IMR-90 (cell line): ENCODE measurements around the gene CMTM1. TPM values are rescaled to one million over a fixed set of nuclear protein-coding genes. Genes with fewer than 3 reads are reported as not detected.

Source experiments
- ATAC-seq: fragments of 200-7000 bp; cut with Tn5 transposase; 2 replicates; pipeline ENCODE4 v1.9.1; 2020; ENCODE audit warnings: low read depth, mild to moderate bottlenecking, moderate library complexity
- BruUV-seq: library from RNA; stranded (reverse); fragments of 400-500 nt; replicated peaks from 2 replicates; lab custom pipeline; 2021; lab: Mats Ljungman, UMichigan
- CTCF ChIA-PET: fragments of 300-600 bp; formaldehyde crosslinking; extraction: SDS; loops from one replicate; lab custom pipeline; 2021; ENCODE audit warnings: antibody characterized with exemption; lab: Yijun Ruan, JAX
- POLR2A ChIA-PET: fragments of 300-600 bp; sonication (Branson Sonifier 250); formaldehyde crosslinking; loops from one replicate; lab custom pipeline; 2022; ENCODE audit warnings: antibody characterized with exemption; ENCODE audit not compliant: unreplicated experiment; lab: Charles Lee
- DNase-seq: peaks from one replicate; pipeline ENCODE4 v3.0.0; 2013
- H2AFZ ChIP-seq: replicated peaks from 2 replicates; pipeline ENCODE3; 2013; ENCODE audit warnings: low read length, mild to moderate bottlenecking; ENCODE audit not compliant: poor library complexity
- H2AK5ac ChIP-seq: 2 replicates; pipeline ENCODE4 v1.6.1; 2013; ENCODE audit warnings: low read depth, low read length, inconsistent platforms
- H2AK9ac ChIP-seq: replicated peaks from 2 replicates; pipeline ENCODE3; 2013; ENCODE audit warnings: mild to moderate bottlenecking, low read depth, low read length, moderate library complexity; ENCODE audit not compliant: poor library complexity
- H2BK120ac ChIP-seq: 2 replicates; pipeline ENCODE4 v1.6.1; 2013; ENCODE audit warnings: low read depth, low read length, inconsistent platforms
- H2BK15ac ChIP-seq: 3 replicates; pipeline ENCODE4 v1.6.1; 2013; ENCODE audit warnings: low read depth, low read length, inconsistent platforms
- H2BK20ac ChIP-seq: 2 replicates; pipeline ENCODE4 v1.6.1; 2013; ENCODE audit warnings: low read depth, mild to moderate bottlenecking, inconsistent platforms, low read length, moderate library complexity
- H2BK5ac ChIP-seq: 2 replicates; pipeline ENCODE4 v1.6.1; 2013; ENCODE audit warnings: mild to moderate bottlenecking, low read depth, low read length, inconsistent platforms; ENCODE audit not compliant: poor library complexity, severe bottlenecking
- H3K14ac ChIP-seq: replicated peaks from 2 replicates; pipeline ENCODE4 v1.6.1; 2013; ENCODE audit warnings: low read depth, low read length, inconsistent platforms
- H3K18ac ChIP-seq: 2 replicates; pipeline ENCODE4 v1.6.1; 2013; ENCODE audit warnings: low read depth, low read length, control low read depth
- H3K23ac ChIP-seq: 2 replicates; pipeline ENCODE4 v1.6.1; 2013; ENCODE audit warnings: low read depth, low read length, inconsistent platforms
- H3K27ac ChIP-seq: 2 replicates; pipeline ENCODE4 v1.5.1; 2013; ENCODE audit warnings: mild to moderate bottlenecking, control low read depth, low read length; ENCODE audit not compliant: insufficient read depth
- H3K27me3 ChIP-seq: 2 replicates; pipeline ENCODE4 v1.6.1; 2013; ENCODE audit warnings: low read length; ENCODE audit not compliant: control insufficient read depth, insufficient read depth
- H3K36me3 ChIP-seq: 2 replicates; pipeline ENCODE4 v1.6.1; 2013; ENCODE audit warnings: low read length, mixed read lengths; ENCODE audit not compliant: control insufficient read depth, insufficient read depth
- H3K4ac ChIP-seq: 2 replicates; pipeline ENCODE4 v1.6.1; 2013; ENCODE audit warnings: low read depth, low read length, inconsistent platforms
- H3K4me1 ChIP-seq: 2 replicates; pipeline ENCODE4 v1.6.1; 2013; ENCODE audit warnings: low read length, mixed read lengths; ENCODE audit not compliant: control insufficient read depth, insufficient read depth
- H3K4me2 ChIP-seq: 2 replicates; pipeline ENCODE4 v1.6.1; 2013; ENCODE audit warnings: low read depth, mild to moderate bottlenecking, control low read depth, low read length, moderate library complexity
- H3K4me3 ChIP-seq: 2 replicates; pipeline ENCODE4 v1.5.1; 2013; ENCODE audit warnings: low read depth, mild to moderate bottlenecking, control low read depth, low read length, moderate library complexity; ENCODE audit not compliant: insufficient read depth
- H3K56ac ChIP-seq: 2 replicates; pipeline ENCODE4 v1.6.1; 2013; ENCODE audit warnings: low read length, inconsistent platforms; ENCODE audit not compliant: insufficient read depth; ENCODE audit errors: extremely low read depth
- H3K79me1 ChIP-seq, 2 experiments: 2 replicates each; pipeline ENCODE4 v1.6.1; 2013; ENCODE audit warnings: low read length in 2 of 2, inconsistent platforms in 1 of 2, low read depth in 1 of 2
- H3K9ac ChIP-seq: 2 replicates; pipeline ENCODE4 v1.6.1; 2013; ENCODE audit warnings: low read depth, low read length, control low read depth
- H3K9me1 ChIP-seq: 2 replicates; pipeline ENCODE4 v1.6.1; 2013; ENCODE audit warnings: low read length, inconsistent platforms; ENCODE audit not compliant: insufficient read depth
- H3K9me3 ChIP-seq: 2 replicates; pipeline ENCODE4 v1.6.1; 2013; ENCODE audit warnings: low read length; ENCODE audit not compliant: control insufficient read depth, insufficient read depth
- H4K20me1 ChIP-seq: 2 replicates; pipeline ENCODE4 v1.6.1; 2013; ENCODE audit warnings: low read length, inconsistent platforms; ENCODE audit not compliant: insufficient read depth
- H4K5ac ChIP-seq: 2 replicates; pipeline ENCODE4 v1.6.1; 2013; ENCODE audit warnings: mild to moderate bottlenecking, low read depth, low read length, control low read depth
- H4K8ac ChIP-seq, 2 experiments: 2 replicates each; pipeline ENCODE4 v1.6.1; 2013; ENCODE audit warnings: low read depth in 2 of 2, low read length in 2 of 2, control low read depth in 1 of 2, inconsistent platforms in 1 of 2
- H4K91ac ChIP-seq: 2 replicates; pipeline ENCODE4 v1.6.1; 2013; ENCODE audit warnings: low read depth, low read length, inconsistent platforms; ENCODE audit not compliant: insufficient read depth
- BHLHE40 ChIP-seq: fragments of 150-350 bp; IDR thresholded peaks from 2 replicates; pipeline ENCODE4 v1.6.1; 2016; ENCODE audit warnings: mild to moderate bottlenecking, low read depth, low read length
- CEBPB ChIP-seq: IDR thresholded peaks from 2 replicates; pipeline ENCODE4 v1.6.1; 2012; ENCODE audit warnings: low read depth, low read length, improper control_type of control experiment
- CHD1 ChIP-seq: IDR thresholded peaks from 2 replicates; pipeline ENCODE4 v1.6.1; 2012; ENCODE audit warnings: low read depth, low read length, improper control_type of control experiment
- FOS ChIP-seq: fragments of 150-350 bp; IDR thresholded peaks from 2 replicates; pipeline ENCODE4 v1.6.1; 2016; ENCODE audit warnings: low read depth, low read length
- MAFK ChIP-seq: IDR thresholded peaks from 2 replicates; pipeline ENCODE4 v1.6.1; 2012; ENCODE audit warnings: low read depth, low read length, improper control_type of control experiment
- MAZ ChIP-seq: IDR thresholded peaks from 2 replicates; pipeline ENCODE4 v1.6.1; 2012; ENCODE audit warnings: low read depth, mild to moderate bottlenecking, low read length, improper control_type of control experiment, moderate library complexity, borderline replicate concordance
- MXI1 ChIP-seq: IDR thresholded peaks from 2 replicates; pipeline ENCODE4 v1.6.1; 2012; ENCODE audit warnings: low read depth, mild to moderate bottlenecking, low read length, moderate library complexity, borderline replicate concordance
- NFE2L2 ChIP-seq: fragments of 150-350 bp; IDR thresholded peaks from 2 replicates; pipeline ENCODE4 v1.6.1; 2016; ENCODE audit warnings: low read depth, mild to moderate bottlenecking, low read length
- POLR2A ChIP-seq: IDR thresholded peaks from 2 replicates; pipeline ENCODE4 v1.6.1; 2012; ENCODE audit warnings: mild to moderate bottlenecking, low read depth, low read length
- RAD21 ChIP-seq: IDR thresholded peaks from 2 replicates; pipeline ENCODE4 v1.6.1; 2012; ENCODE audit warnings: low read length, improper control_type of control experiment
- RCOR1 ChIP-seq: IDR thresholded peaks from 2 replicates; pipeline ENCODE4 v1.6.1; 2012; ENCODE audit warnings: mild to moderate bottlenecking, low read length, improper control_type of control experiment; ENCODE audit not compliant: insufficient replicate concordance
- RFX5 ChIP-seq: IDR thresholded peaks from 2 replicates; pipeline ENCODE4 v1.8.0; 2012; ENCODE audit warnings: low read depth, mild to moderate bottlenecking, low read length, moderate library complexity
- SMC3 ChIP-seq: fragments of 150-350 bp; IDR thresholded peaks from 2 replicates; pipeline ENCODE4 v1.6.1; 2016; ENCODE audit warnings: low read depth, mild to moderate bottlenecking, antibody characterized with exemption, low read length, moderate library complexity
- WGBS, 2 experiments: methylation state at CpG; one replicate each; pipeline versions ENCODE4 v1.1.5 to v1.1.7; 2013; ENCODE audit warnings: missing lambda C conversion rate in 2 of 2; ENCODE audit not compliant: insufficient read length in 1 of 2; ENCODE audit errors: extremely low coverage in 2 of 2; 5-methylcytosine and 5-hydroxymethylcytosine counted together
- dilution Hi-C: fragments of 300-500 bp; cut with HindIII; formaldehyde crosslinking; loops from one replicate; pipeline ENCODE4 v1.14.3; 2018; ENCODE audit warnings: low sequenced_read_pairs; ENCODE audit not compliant: unreplicated experiment
- in situ Hi-C: fragments of 300-500 bp; cut with MboI; formaldehyde crosslinking; loops from 3 replicates; pipeline ENCODE4 v1.14.3; 2019; ENCODE audit warnings: low sequenced_read_pairs, inconsistent platforms, mixed read lengths
- intact Hi-C: fragments of 100-400 bp; cut with micrococcal nuclease; formaldehyde crosslinking; loops from 2 replicates; pipeline ENCODE4 v1.10.0; 2022
- polyA plus RNA-seq, 3 experiments: library from polyadenylated mRNA; depleted of rRNA; stranded (reverse); fragments of >200 nt; gene quantifications; 2 replicates each; pipeline ENCODE4 v1.2.3, GENCODE V29; 2012; ENCODE audit warnings: low replicate concordance in 1 of 3
- total RNA-seq: library from RNA; depleted of rRNA; stranded (reverse); fragments of >200 nt; gene quantifications from 2 replicates; pipeline ENCODE4 v1.2.3, GENCODE V29; 2012
- TF ChIP-seq, protein P1 (sequence below): fragments of 150-350 bp; IDR thresholded peaks from 2 replicates; pipeline ENCODE4 v1.6.1; 2016; ENCODE audit warnings: low read depth, mild to moderate bottlenecking, low read length, moderate library complexity, borderline replicate concordance
- TF ChIP-seq, protein P2 (sequence below): fragments of 150-350 bp; IDR thresholded peaks from 2 replicates; pipeline ENCODE4 v1.6.1; 2017; ENCODE audit warnings: mild to moderate bottlenecking, antibody characterized with exemption, low read length, low read depth
- TF ChIP-seq, protein P3 (sequence below): conservative IDR thresholded peaks from 2 replicates; pipeline ENCODE4 v1.5.1; 2012; ENCODE audit warnings: mild to moderate bottlenecking, low read depth, low read length, improper control_type of control experiment

The CMTM1 gene
- total and polyA plus RNA-seq, 2 of the 4 experiments (the other 2 are of a cell fraction): 0.54 to 2.1 TPM

DNA sequence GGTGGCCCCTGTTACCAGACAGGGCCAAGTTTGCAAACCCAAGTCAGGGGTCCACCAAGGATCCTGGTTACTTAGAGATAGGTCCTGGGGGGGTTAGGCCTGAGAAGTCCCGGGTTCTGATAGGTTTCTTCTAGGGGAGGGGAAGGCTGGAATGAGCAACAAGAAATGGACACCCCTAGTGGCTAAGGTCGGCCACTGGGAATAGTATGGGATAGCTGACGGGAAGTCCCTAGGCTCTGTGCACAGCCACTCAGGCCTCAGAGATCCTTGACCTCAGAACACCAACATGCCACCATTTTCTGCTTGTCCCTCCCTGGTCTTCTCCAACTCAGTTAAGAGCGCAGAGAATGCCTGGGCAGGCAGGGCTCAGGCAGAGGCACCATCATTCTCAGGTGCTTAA is 29.7 kb upstream of the CMTM1 start:
- 83% methylated on average over 1 of the region's 4 CpGs; no CpG with 5 or more reads in 1 of the 2 experiments for WGBS, 2 experiments
- H3K36me3 ChIP-seq: peaks cover 20% of the 10 kb centered on the region
- H4K20me1 ChIP-seq: no peaks in the 10 kb centered on the region
- no peak overlapping the region for H3K18ac ChIP-seq
- H3K14ac ChIP-seq: no peak overlapping the region
- no peak overlapping the region for H3K23ac ChIP-seq
- ATAC-seq (no peak), DNase-seq (no peak)
- H3K4ac ChIP-seq: no peak overlapping the region
- no peak overlapping the region for H2BK5ac ChIP-seq
- H4K8ac ChIP-seq: no peak overlapping the region
- intact Hi-C loops: no loop called here
- no peak overlapping the region for H3K4me3 ChIP-seq
- no peak overlapping the region for H3K56ac ChIP-seq
- no peak overlapping the region for H2BK20ac ChIP-seq
- no peak overlapping the region for H4K91ac ChIP-seq
- no peak overlapping the region for H2BK15ac ChIP-seq
- no TSS peak for BruUV-seq
- no peak overlapping the region for H3K27ac ChIP-seq
- no peak overlapping the region for H3K4me2 ChIP-seq
- in situ Hi-C loops: no loop called here
- H3K9me1 ChIP-seq: 0 out of 2 replicates have a peak, but pooled peaks cover 4% of the 10 kb centered on the region
- H2AK9ac ChIP-seq: peak overlapping the region; percentile 34
- POLR2A ChIA-PET: interaction anchor here (0.7 kb wide), 1 partner anchor 10 kb away, joined by 5 read pairs; no protein-coding TSS in a partner anchor
- H3K9ac ChIP-seq: no peak overlapping the region
- H2AFZ ChIP-seq: no peak overlapping the region
- TF ChIP-seq MXI1 (no peak), BHLHE40 (no peak), CEBPB (no peak), RFX5 (no peak), POLR2A (no peak), RCOR1 (no peak), CHD1 (no peak), RAD21 (no peak), NFE2L2 (no peak), MAZ (no peak), SMC3 (no peak), FOS (no peak), MAFK (no peak)
- TF ChIP-seq, protein P1, sequence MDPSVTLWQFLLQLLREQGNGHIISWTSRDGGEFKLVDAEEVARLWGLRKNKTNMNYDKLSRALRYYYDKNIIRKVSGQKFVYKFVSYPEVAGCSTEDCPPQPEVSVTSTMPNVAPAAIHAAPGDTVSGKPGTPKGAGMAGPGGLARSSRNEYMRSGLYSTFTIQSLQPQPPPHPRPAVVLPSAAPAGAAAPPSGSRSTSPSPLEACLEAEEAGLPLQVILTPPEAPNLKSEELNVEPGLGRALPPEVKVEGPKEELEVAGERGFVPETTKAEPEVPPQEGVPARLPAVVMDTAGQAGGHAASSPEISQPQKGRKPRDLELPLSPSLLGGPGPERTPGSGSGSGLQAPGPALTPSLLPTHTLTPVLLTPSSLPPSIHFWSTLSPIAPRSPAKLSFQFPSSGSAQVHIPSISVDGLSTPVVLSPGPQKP: no peak
- TF ChIP-seq, protein P2, sequence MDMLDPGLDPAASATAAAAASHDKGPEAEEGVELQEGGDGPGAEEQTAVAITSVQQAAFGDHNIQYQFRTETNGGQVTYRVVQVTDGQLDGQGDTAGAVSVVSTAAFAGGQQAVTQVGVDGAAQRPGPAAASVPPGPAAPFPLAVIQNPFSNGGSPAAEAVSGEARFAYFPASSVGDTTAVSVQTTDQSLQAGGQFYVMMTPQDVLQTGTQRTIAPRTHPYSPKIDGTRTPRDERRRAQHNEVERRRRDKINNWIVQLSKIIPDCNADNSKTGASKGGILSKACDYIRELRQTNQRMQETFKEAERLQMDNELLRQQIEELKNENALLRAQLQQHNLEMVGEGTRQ: no peak
- TF ChIP-seq, protein P3, sequence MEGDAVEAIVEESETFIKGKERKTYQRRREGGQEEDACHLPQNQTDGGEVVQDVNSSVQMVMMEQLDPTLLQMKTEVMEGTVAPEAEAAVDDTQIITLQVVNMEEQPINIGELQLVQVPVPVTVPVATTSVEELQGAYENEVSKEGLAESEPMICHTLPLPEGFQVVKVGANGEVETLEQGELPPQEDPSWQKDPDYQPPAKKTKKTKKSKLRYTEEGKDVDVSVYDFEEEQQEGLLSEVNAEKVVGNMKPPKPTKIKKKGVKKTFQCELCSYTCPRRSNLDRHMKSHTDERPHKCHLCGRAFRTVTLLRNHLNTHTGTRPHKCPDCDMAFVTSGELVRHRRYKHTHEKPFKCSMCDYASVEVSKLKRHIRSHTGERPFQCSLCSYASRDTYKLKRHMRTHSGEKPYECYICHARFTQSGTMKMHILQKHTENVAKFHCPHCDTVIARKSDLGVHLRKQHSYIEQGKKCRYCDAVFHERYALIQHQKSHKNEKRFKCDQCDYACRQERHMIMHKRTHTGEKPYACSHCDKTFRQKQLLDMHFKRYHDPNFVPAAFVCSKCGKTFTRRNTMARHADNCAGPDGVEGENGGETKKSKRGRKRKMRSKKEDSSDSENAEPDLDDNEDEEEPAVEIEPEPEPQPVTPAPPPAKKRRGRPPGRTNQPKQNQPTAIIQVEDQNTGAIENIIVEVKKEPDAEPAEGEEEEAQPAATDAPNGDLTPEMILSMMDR: no peak
- no peak overlapping the region for H2BK120ac ChIP-seq
- CTCF ChIA-PET: interaction anchor here (0.6 kb wide), 1 partner anchor 823 kb away, joined by 5 read pairs; no protein-coding TSS in a partner anchor
- H3K4me1 ChIP-seq: no peaks in the 10 kb centered on the region
- H2AK5ac ChIP-seq: no peak overlapping the region
- H3K9me3 ChIP-seq: no peaks in the 10 kb centered on the region
- dilution Hi-C loops: no loop called here
- H3K27me3 ChIP-seq: no peaks in the 10 kb centered on the region
- H4K5ac ChIP-seq: no peak overlapping the region
- H3K79me1 ChIP-seq: no peaks in the 10 kb centered on the region
